NB4 (cell line): ENCODE data around the gene DCLK3.

ENCODE experiments used
- DNase-seq: peaks from one replicate; pipeline ENCODE4 v3.0.0; 2010; ENCODE audit warnings: low read depth
- H3K4me3 ChIP-seq: one replicate; pipeline ENCODE4 v1.5.1; 2011; ENCODE audit warnings: mild to moderate bottlenecking, low read depth, low read length, moderate library complexity
- CTCF ChIP-seq: IDR thresholded peaks from one replicate; pipeline ENCODE4 v1.5.1; 2012; ENCODE audit warnings: low read depth, low read length
- MAX ChIP-seq: IDR thresholded peaks from 2 replicates; pipeline ENCODE4 v1.6.1; 2011; ENCODE audit warnings: low read depth, low read length
- MYC ChIP-seq: IDR thresholded peaks from 2 replicates; pipeline ENCODE4 v1.6.1; 2011; ENCODE audit warnings: low read depth, low read length
- POLR2A ChIP-seq: IDR thresholded peaks from 2 replicates; pipeline ENCODE4 v1.6.1; 2011; ENCODE audit warnings: mild to moderate bottlenecking; ENCODE audit not compliant: insufficient read length; ENCODE audit errors: extremely low read depth

The DCLK3 gene

GRCh38 chr3:36713904-36714303 is 50.4 kb downstream of the DCLK3 start:
- H3K4me3 ChIP-seq = no peak overlapping the region
- no peak for TF ChIP-seq MYC
- no peak for TF ChIP-seq MAX
- no peak for TF ChIP-seq CTCF
- TF ChIP-seq POLR2A = no peak
- DNase-seq = no peak

GRCh38 chr3:36710606-36711005 is 53.7 kb downstream of the DCLK3 start:
- no peak for DNase-seq
- H3K4me3 ChIP-seq = no peak overlapping the region
- TF ChIP-seq CTCF (no peak), MAX (no peak), MYC (no peak), POLR2A (no peak)

GRCh38 chr3:36709826-36710365 is 54.5 kb downstream of the DCLK3 start:
- H3K4me3 ChIP-seq = no peak overlapping the region
- no peak for TF ChIP-seq CTCF
- no peak for TF ChIP-seq POLR2A
- TF ChIP-seq MAX = no peak
- no peak for TF ChIP-seq MYC
- DNase-seq = no peak

GRCh38 chr3:36709281-36709680 is 55.1 kb downstream of the DCLK3 start:
- TF ChIP-seq MAX = no peak
- no peak for DNase-seq
- H3K4me3 ChIP-seq = no peak overlapping the region

- TF ChIP-seq CTCF (peak; percentile 52), POLR2A (no peak), MAX (0 out of 2 replicates have a peak, but pooled peaks have one; percentile 19), MYC (no peak)
- peak; percentile 89 for DNase-seq
- H3K4me3 ChIP-seq = no peak overlapping the region
Observed at GRCh38 chr3:36707623-36708409, 56.5 kb downstream of the DCLK3 start.

- H3K4me3 ChIP-seq = no peak overlapping the region
- DNase-seq = no peak
- TF ChIP-seq CTCF (no peak), MAX (no peak), POLR2A (no peak), MYC (no peak)
Observed at GRCh38 chr3:36705015-36705414, 59.3 kb downstream of the DCLK3 start.
